K562 (cell line): ENCODE data around the gene EIF1. TPM values are rescaled to one million over a fixed set of nuclear protein-coding genes. Genes with fewer than 3 reads are reported as not detected.

Source experiments
- ATF1 ChIP-seq, 2 experiments: fragments of 450-650 bp in 1 of 2; IDR thresholded peaks; 2 replicates each; pipeline ENCODE4 v1.6.1; 2016; ENCODE audit warnings: missing compliant biosample characterization in 1 of 2, missing genetic modification characterization in 1 of 2
- EP400 ChIP-seq: fragments of 450-650 bp; IDR thresholded peaks from 2 replicates; pipeline ENCODE4 v1.6.1; 2017; ENCODE audit warnings: antibody characterized with exemption, mild to moderate bottlenecking, moderate library complexity
- LCOR ChIP-seq: sonication (generic); formaldehyde crosslinking; IDR thresholded peaks from 2 replicates; pipeline ENCODE4 v1.8.0; 2022; ENCODE audit warnings: mild to moderate bottlenecking, missing genetic modification reagents
- MED1 ChIP-seq: sonication (generic); formaldehyde crosslinking; IDR thresholded peaks from 2 replicates; pipeline ENCODE4 v1.8.1; 2023; ENCODE audit warnings: missing genetic modification reagents, borderline replicate concordance
- MTF1 ChIP-seq: fragments of 250-450 bp; sonication (Bioruptor Pico); IDR thresholded peaks from 2 replicates; pipeline ENCODE4 v1.9.0; 2021; ENCODE audit warnings: moderate library complexity, mild to moderate bottlenecking, inconsistent platforms, borderline replicate concordance
- SPI1 ChIP-seq: IDR thresholded peaks from 2 replicates; pipeline ENCODE4 v1.6.1; 2011; ENCODE audit warnings: low read depth, low read length, control low read depth, borderline replicate concordance
- WHSC1 ChIP-seq: IDR thresholded peaks from one replicate; pipeline ENCODE4 v1.6.1; 2012; ENCODE audit warnings: low read length, control low read depth, inconsistent platforms
- ZKSCAN3 ChIP-seq: fragments of 250-450 bp; sonication (Bioruptor Pico); IDR thresholded peaks from 2 replicates; pipeline ENCODE4 v1.4.0; 2020
- ZNF354B ChIP-seq: fragments of 250-450 bp; sonication (Bioruptor Pico); IDR thresholded peaks from 2 replicates; pipeline ENCODE4 v1.4.0; 2020
- ZNF407 ChIP-seq: fragments of 450-650 bp; IDR thresholded peaks from 2 replicates; pipeline ENCODE4 v1.6.1; 2016; ENCODE audit warnings: low read depth
- ZNF408 ChIP-seq: fragments of 250-450 bp; sonication (Bioruptor Pico); IDR thresholded peaks from 2 replicates; pipeline ENCODE4 v1.4.0; 2020; ENCODE audit warnings: low read depth, mild to moderate bottlenecking, moderate library complexity
- polyA plus RNA-seq, 8 experiments: library from polyadenylated mRNA; depleted of rRNA in 4 of 8; stranded (reverse) in 5 of 8; unstranded in 3 of 8; fragments of >200 nt; fragmentation: Nextera tagmentation in 2 of 8; fragmentation: Illumina TruSeq in 1 of 8; extraction: Ambion mirVana in 2 of 8; extraction: Trizol in 1 of 8; gene quantifications; 2 replicates each; pipeline versions ENCODE4 v1.2.1 to v1.2.3, GENCODE V29; 2011 to 2014; ENCODE audit warnings: inconsistent platforms in 1 of 8, missing spikeins in 1 of 8
- total RNA-seq, 7 experiments: library from RNA; depleted of rRNA in 6 of 7; stranded (reverse); fragments of >200 nt in 6 of 7; fragmentation: Illumina TruSeq in 2 of 7; extraction: Trizol in 2 of 7; gene quantifications; 2 replicates each; pipeline versions ENCODE4 v1.2.1 to v1.2.3, GENCODE V29; 2011 to 2021; ENCODE audit warnings: low replicate concordance in 1 of 7
- TF ChIP-seq, protein P1 (sequence below), 2 experiments: fragments of 450-650 bp; conservative IDR thresholded peaks; 2 replicates each; pipeline ENCODE4 v1.6.1; 2017; ENCODE audit warnings: mild to moderate bottlenecking in 2 of 2, moderate library complexity in 2 of 2
- TF ChIP-seq, protein P2 (sequence below): sonication (generic); formaldehyde crosslinking; IDR thresholded peaks from 2 replicates; pipeline ENCODE4 v1.9.0; 2022; ENCODE audit warnings: mild to moderate bottlenecking, missing genetic modification reagents
- TF ChIP-seq, protein P3 (sequence below): sonication (generic); formaldehyde crosslinking; IDR thresholded peaks from 2 replicates; pipeline ENCODE4 v1.4.0; 2020; ENCODE audit warnings: mild to moderate bottlenecking, missing genetic modification reagents

The EIF1 gene
- total and polyA plus RNA-seq, 9 of the 15 experiments (the other 6 are each of a cell fraction or from before 2014, with no cell fraction given): 67.0 to 1,204 (median 320) TPM

DNA sequence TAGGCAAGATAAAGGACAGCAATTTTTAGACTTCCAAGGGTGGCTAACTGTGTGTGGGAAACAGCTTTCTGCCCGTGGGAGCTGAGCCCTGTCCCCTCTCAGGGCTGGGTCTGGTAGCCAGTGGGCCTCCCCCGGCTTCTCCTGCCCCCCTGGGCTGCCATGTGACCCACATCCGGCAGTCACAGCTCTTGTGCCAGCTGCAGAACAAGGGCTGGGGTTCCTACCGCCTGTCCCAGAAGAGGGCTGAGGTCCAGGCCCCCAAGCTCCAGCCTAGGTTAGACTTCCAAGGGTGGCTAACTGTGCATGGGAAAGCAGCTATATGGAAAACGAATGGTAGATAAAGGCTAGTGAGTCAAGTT is 29.6 kb downstream of the EIF1 start (continued):
- no peak for TF ChIP-seq ZNF407
- no peak for TF ChIP-seq EP400
- TF ChIP-seq ZNF408 (CRISPR knock-in tag): no peak
- TF ChIP-seq WHSC1: no peak
- no peak for TF ChIP-seq ZNF354B (CRISPR knock-in tag)
- TF ChIP-seq, protein P1, sequence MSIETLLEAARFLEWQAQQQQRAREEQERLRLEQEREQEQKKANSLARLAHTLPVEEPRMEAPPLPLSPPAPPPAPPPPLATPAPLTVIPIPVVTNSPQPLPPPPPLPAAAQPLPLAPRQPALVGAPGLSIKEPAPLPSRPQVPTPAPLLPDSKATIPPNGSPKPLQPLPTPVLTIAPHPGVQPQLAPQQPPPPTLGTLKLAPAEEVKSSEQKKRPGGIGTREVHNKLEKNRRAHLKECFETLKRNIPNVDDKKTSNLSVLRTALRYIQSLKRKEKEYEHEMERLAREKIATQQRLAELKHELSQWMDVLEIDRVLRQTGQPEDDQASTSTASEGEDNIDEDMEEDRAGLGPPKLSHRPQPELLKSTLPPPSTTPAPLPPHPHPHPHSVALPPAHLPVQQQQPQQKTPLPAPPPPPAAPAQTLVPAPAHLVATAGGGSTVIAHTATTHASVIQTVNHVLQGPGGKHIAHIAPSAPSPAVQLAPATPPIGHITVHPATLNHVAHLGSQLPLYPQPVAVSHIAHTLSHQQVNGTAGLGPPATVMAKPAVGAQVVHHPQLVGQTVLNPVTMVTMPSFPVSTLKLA (conservative IDR thresholded peaks at IDR 0.05): no peak
- TF ChIP-seq, protein P2, sequence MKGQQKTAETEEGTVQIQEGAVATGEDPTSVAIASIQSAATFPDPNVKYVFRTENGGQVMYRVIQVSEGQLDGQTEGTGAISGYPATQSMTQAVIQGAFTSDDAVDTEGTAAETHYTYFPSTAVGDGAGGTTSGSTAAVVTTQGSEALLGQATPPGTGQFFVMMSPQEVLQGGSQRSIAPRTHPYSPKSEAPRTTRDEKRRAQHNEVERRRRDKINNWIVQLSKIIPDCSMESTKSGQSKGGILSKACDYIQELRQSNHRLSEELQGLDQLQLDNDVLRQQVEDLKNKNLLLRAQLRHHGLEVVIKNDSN: no peak
- TF ChIP-seq, protein P3, sequence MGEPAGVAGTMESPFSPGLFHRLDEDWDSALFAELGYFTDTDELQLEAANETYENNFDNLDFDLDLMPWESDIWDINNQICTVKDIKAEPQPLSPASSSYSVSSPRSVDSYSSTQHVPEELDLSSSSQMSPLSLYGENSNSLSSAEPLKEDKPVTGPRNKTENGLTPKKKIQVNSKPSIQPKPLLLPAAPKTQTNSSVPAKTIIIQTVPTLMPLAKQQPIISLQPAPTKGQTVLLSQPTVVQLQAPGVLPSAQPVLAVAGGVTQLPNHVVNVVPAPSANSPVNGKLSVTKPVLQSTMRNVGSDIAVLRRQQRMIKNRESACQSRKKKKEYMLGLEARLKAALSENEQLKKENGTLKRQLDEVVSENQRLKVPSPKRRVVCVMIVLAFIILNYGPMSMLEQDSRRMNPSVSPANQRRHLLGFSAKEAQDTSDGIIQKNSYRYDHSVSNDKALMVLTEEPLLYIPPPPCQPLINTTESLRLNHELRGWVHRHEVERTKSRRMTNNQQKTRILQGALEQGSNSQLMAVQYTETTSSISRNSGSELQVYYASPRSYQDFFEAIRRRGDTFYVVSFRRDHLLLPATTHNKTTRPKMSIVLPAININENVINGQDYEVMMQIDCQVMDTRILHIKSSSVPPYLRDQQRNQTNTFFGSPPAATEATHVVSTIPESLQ (CRISPR knock-in tag): no peak
- no peak for TF ChIP-seq MED1 (CRISPR knock-in tag)
- no peak for TF ChIP-seq ZKSCAN3 (CRISPR knock-in tag)
- TF ChIP-seq MTF1: no peak
- no peak for TF ChIP-seq SPI1
- no peak for TF ChIP-seq LCOR (CRISPR knock-in tag)
- TF ChIP-seq ATF1 (CRISPR knock-in tag; IDR thresholded peaks at IDR 0.05): no peak
- TF ChIP-seq ATF1 (tag; IDR thresholded peaks at IDR 0.05): no peak
